ENCODE measurements around the gene MBOAT1. TPM values are rescaled to one million over a fixed set of nuclear protein-coding genes. Genes with fewer than 3 reads are reported as not detected.

Gene MBOAT1
- total RNA-seq, 1 donor from 2014 or later = 16.3 TPM

DNA sequence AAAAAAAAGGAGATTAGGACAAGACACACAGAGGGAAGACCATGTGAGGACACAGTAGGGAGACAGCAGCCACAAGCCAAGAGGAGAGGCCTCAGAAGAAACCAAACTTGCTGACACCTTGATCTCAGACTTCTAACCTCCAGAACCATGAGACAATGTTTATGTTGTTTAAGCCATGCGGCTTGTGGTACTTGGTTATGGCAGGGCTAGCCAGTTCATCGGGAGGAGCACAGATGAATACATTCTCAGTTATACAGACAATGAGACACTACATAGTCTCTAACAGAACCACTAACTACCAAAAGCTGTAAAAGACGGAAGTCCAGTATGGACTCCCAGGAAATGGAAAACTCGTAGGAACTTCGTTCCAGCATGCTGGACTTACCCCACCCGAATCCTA lies 116.8 kb downstream of the MBOAT1 start:
- Histone ChIP-seq H3K27me3 (ENCODE audit: control insufficient read depth, insufficient read depth, low read length) (no peaks in the 10 kb centered on the region), H3K36me3 (ENCODE audit: control insufficient read depth, insufficient read depth, low read length) (no peaks in the 10 kb centered on the region), H3K4me3 (ENCODE audit: low read depth, low read length) (no peak overlapping the region)
- TF ChIP-seq, protein P1, sequence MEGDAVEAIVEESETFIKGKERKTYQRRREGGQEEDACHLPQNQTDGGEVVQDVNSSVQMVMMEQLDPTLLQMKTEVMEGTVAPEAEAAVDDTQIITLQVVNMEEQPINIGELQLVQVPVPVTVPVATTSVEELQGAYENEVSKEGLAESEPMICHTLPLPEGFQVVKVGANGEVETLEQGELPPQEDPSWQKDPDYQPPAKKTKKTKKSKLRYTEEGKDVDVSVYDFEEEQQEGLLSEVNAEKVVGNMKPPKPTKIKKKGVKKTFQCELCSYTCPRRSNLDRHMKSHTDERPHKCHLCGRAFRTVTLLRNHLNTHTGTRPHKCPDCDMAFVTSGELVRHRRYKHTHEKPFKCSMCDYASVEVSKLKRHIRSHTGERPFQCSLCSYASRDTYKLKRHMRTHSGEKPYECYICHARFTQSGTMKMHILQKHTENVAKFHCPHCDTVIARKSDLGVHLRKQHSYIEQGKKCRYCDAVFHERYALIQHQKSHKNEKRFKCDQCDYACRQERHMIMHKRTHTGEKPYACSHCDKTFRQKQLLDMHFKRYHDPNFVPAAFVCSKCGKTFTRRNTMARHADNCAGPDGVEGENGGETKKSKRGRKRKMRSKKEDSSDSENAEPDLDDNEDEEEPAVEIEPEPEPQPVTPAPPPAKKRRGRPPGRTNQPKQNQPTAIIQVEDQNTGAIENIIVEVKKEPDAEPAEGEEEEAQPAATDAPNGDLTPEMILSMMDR (IDR thresholded peaks at IDR 0.05; ENCODE audit: insufficient read depth, low read length, severe bottlenecking) = no peak
- FAIRE-seq = no peak
- DNase-seq (ENCODE audit: low read depth) = no peak

DNA sequence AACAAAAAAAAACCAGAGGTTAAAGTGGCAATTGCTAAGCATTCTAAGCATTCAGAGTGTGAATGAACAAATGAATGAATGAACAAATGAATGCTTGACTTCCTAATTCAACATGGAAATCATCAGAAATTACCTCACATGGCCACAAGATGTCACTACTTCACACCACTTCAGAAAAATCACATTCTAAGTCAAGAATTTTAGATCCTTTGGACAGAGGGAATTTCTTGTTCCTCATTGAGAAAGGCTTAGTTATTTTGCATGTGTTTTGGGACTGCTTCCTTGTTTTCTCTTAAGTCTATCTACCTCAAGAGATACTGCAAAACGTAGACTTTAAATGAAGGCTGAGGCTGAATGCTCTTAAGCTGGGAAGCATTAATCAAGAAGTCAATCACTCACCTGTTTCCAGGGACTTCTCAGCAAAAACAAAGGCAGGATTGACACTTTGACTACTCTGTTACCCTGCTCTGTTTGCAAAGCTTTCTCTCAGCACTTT lies 120.2 kb downstream of the MBOAT1 start:
- Histone ChIP-seq H3K27me3 (ENCODE audit: control insufficient read depth, insufficient read depth, low read length) (no peaks in the 10 kb centered on the region), H3K36me3 (ENCODE audit: control insufficient read depth, insufficient read depth, low read length) (no peaks in the 10 kb centered on the region), H3K4me3 (ENCODE audit: low read depth, low read length) (no peak overlapping the region)
- DNase-seq (ENCODE audit: low read depth) = peak; percentile 61
- TF ChIP-seq, protein P1 (IDR thresholded peaks at IDR 0.05; ENCODE audit: insufficient read depth, low read length, severe bottlenecking) = peak; percentile 50
- FAIRE-seq = no peak

DNA sequence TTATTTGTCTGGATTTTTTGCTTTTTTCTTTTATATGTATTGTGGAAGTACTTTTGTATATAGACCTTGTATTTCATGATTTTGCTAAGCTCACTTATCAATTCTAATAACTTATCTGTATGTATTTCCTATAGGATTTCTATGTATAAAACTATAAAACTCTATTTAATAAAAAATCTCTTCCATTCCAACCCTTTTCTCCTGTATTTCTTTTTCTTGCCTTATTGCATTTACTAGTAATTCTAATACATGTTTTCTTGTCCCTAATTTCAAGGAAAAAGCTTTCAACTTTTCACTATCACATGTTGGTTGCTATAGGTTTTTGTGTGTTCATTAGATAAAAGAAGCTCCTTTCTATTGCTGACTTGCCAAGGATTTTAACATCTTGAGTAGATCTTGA lies 125.3 kb downstream of the MBOAT1 start:
- no peak for DNase-seq (ENCODE audit: low read depth)
- TF ChIP-seq, protein P1 (IDR thresholded peaks at IDR 0.05; ENCODE audit: insufficient read depth, low read length, severe bottlenecking) = no peak
- Histone ChIP-seq H3K27me3 (ENCODE audit: control insufficient read depth, insufficient read depth, low read length) (no peaks in the 10 kb centered on the region), H3K4me3 (ENCODE audit: low read depth, low read length) (no peak overlapping the region), H3K36me3 (ENCODE audit: control insufficient read depth, insufficient read depth, low read length) (no peaks in the 10 kb centered on the region)
- no peak for FAIRE-seq

DNA sequence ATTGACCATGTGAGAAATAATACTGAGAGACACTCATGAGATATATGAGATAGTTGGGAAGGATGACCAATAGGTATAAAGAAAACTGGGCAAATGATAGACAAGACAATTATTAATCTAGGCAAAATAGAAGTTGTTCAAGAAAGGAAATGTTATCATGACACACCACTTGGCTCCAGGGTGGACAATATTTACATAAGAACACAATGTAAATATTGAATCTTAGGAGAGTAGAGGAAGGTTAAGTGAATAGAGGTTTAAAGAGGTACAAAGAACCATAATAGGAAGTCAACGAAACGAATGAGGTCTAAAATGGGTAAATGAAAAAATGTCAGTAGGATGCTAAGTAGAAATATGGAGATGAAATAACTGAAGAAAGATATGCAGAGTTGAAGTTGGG lies 126.5 kb downstream of the MBOAT1 start:
- no peaks in the 10 kb centered on the region for H3K36me3 ChIP-seq (ENCODE audit: control insufficient read depth, insufficient read depth, low read length)
- H3K4me3 ChIP-seq (ENCODE audit: low read depth, low read length) = no peak overlapping the region
- no peaks in the 10 kb centered on the region for H3K27me3 ChIP-seq (ENCODE audit: control insufficient read depth, insufficient read depth, low read length)
- FAIRE-seq = no peak
- peak; percentile 45 for DNase-seq (ENCODE audit: low read depth)
- TF ChIP-seq, protein P1 (IDR thresholded peaks at IDR 0.05; ENCODE audit: insufficient read depth, low read length, severe bottlenecking) = no peak

DNA sequence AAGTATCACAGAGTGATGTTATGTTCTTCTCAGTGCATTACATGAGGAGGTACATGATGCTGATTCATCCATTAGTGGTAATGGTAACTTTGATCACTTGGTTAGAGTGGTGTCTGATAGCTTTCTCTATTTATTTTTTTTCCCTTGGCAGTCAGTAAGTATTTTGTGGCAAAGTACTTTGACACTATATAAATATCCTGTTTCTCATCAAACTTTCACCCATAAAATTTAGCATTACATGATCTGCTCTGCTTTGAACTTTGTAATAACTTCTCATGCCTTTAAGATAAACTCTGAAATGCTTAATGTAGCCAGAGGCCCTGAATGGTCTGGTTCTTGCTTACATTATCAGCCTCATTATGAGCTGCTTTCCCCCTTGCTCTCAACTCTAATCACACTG lies 127.9 kb downstream of the MBOAT1 start:
- Histone ChIP-seq H3K4me3 (ENCODE audit: low read depth, low read length) (no peak overlapping the region), H3K27me3 (ENCODE audit: control insufficient read depth, insufficient read depth, low read length) (no peaks in the 10 kb centered on the region), H3K36me3 (ENCODE audit: control insufficient read depth, insufficient read depth, low read length) (no peaks in the 10 kb centered on the region)
- TF ChIP-seq, protein P1 (IDR thresholded peaks at IDR 0.05; ENCODE audit: insufficient read depth, low read length, severe bottlenecking) = no peak
- FAIRE-seq (no peak), DNase-seq (ENCODE audit: low read depth) (no peak)

DNA sequence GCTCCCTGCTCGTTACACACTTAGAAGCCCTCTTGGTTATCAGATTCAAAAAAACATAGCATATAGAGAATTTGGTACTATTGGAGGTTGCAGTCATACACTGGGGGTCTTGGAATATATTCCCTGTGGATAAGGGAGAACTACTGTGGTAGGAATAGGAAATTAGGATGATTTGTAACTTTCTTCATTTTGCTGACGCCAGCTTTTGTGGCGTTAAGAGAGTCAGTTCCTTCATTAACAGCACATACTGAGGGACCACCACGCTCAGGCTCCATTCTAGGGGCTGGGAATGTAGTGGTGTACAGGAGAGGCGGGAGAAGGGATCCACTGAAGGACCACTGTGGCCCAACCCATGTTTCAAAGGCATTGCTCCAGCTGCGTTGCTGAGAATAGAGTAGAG lies 140.3 kb downstream of the MBOAT1 start:
- Histone ChIP-seq H3K36me3 (ENCODE audit: control insufficient read depth, insufficient read depth, low read length) (no peaks in the 10 kb centered on the region), H3K4me3 (ENCODE audit: low read depth, low read length) (no peak overlapping the region), H3K27me3 (ENCODE audit: control insufficient read depth, insufficient read depth, low read length) (no peaks in the 10 kb centered on the region)
- TF ChIP-seq, protein P1 (IDR thresholded peaks at IDR 0.05; ENCODE audit: insufficient read depth, low read length, severe bottlenecking) = no peak
- FAIRE-seq = no peak
- DNase-seq (ENCODE audit: low read depth) = no peak
